ENCODE results near the gene ARHGAP25. TPM values are rescaled to one million over a fixed set of nuclear protein-coding genes. Genes with fewer than 3 reads are reported as not detected.

Gene ARHGAP25
- total RNA-seq, 1 experiment from 2014 or later, result not detected

- no TSS peak for BruUV-seq (replicated peaks)
- Histone ChIP-seq H3K27me3 (ENCODE audit: insufficient read depth, low read depth) (no peaks in the 10 kb centered on the region; the same call in 1 of the 2 replicates), H3K9me2 (ENCODE audit: insufficient read depth) (no peaks in the 10 kb centered on the region), H3K9me3 (ENCODE audit: insufficient read depth, low read depth) (no peaks in the 10 kb centered on the region), H3F3A (ENCODE audit: insufficient read depth, low read depth) (no peaks in the 10 kb centered on the region), H3K4me3 (no peak overlapping the region), H3K27ac (no peak overlapping the region), H3K79me2 (ENCODE audit: low read depth) (no peaks in the 10 kb centered on the region), H4K20me1 (ENCODE audit: insufficient read depth) (no peaks in the 10 kb centered on the region), H3K4me2 (no peak overlapping the region), H3K36me3 (ENCODE audit: low read depth) (no peaks in the 10 kb centered on the region), H3K4me1 (replicated peaks; ENCODE audit: insufficient read depth) (no peaks in the 10 kb centered on the region), H2AFZ (no peak overlapping the region)
- DNase-seq, result no peak
- POLR2A ChIA-PET (ENCODE audit: unreplicated experiment), result no interaction called here
- intact Hi-C loops (cut with micrococcal nuclease; ENCODE audit: unreplicated experiment), result no loop called here
- CTCF ChIA-PET, result no interaction called here
- no peak for TF ChIP-seq CTCF (conservative IDR thresholded peaks at IDR 0.05)
- no peak for TF ChIP-seq EZH2 (IDR thresholded peaks at IDR 0.05; ENCODE audit: low read depth)
These were observed 123.3 kb downstream of the ARHGAP25 start for GRCh38 chr2:68857855-68858456.

- H3K4me2 ChIP-seq, result no peak overlapping the region
- no peak overlapping the region for H3K27ac ChIP-seq
- BruUV-seq (replicated peaks), result no TSS peak
- H3K4me1 ChIP-seq (replicated peaks; ENCODE audit: insufficient read depth), result no peaks in the 10 kb centered on the region
- H3K36me3 ChIP-seq (ENCODE audit: low read depth), result no peaks in the 10 kb centered on the region
- H3F3A ChIP-seq (ENCODE audit: insufficient read depth, low read depth), result no peaks in the 10 kb centered on the region
- H3K4me3 ChIP-seq, result no peak overlapping the region
- H4K20me1 ChIP-seq (ENCODE audit: insufficient read depth), result no peaks in the 10 kb centered on the region
- intact Hi-C loops (cut with micrococcal nuclease; ENCODE audit: unreplicated experiment), result no loop called here
- no peaks in the 10 kb centered on the region; the same call in 1 of the 2 replicates for H3K27me3 ChIP-seq (ENCODE audit: insufficient read depth, low read depth)
- no peaks in the 10 kb centered on the region for H3K9me3 ChIP-seq (ENCODE audit: insufficient read depth, low read depth)
- no peaks in the 10 kb centered on the region for H3K79me2 ChIP-seq (ENCODE audit: low read depth)
- no peak for DNase-seq
- ChIA-PET CTCF (no interaction called here), POLR2A (ENCODE audit: unreplicated experiment) (no interaction called here)
- H2AFZ ChIP-seq, result no peak overlapping the region
- TF ChIP-seq CTCF (conservative IDR thresholded peaks at IDR 0.05) (no peak), EZH2 (IDR thresholded peaks at IDR 0.05; ENCODE audit: low read depth) (no peak)
- no peaks in the 10 kb centered on the region for H3K9me2 ChIP-seq (ENCODE audit: insufficient read depth)
These were observed 125.5 kb downstream of the ARHGAP25 start for GRCh38 chr2:68860111-68860510.

- no peak overlapping the region for H3K4me2 ChIP-seq
- no peaks in the 10 kb centered on the region for H3K4me1 ChIP-seq (replicated peaks; ENCODE audit: insufficient read depth)
- H3K9me3 ChIP-seq (ENCODE audit: insufficient read depth, low read depth), result no peaks in the 10 kb centered on the region
- H3K9me2 ChIP-seq (ENCODE audit: insufficient read depth), result no peaks in the 10 kb centered on the region
- no peak overlapping the region for H3K27ac ChIP-seq
- BruUV-seq (replicated peaks), result no TSS peak
- no peaks in the 10 kb centered on the region for H4K20me1 ChIP-seq (ENCODE audit: insufficient read depth)
- DNase-seq, result no peak
- H2AFZ ChIP-seq, result no peak overlapping the region
- CTCF ChIA-PET, result no interaction called here
- no peaks in the 10 kb centered on the region; the same call in 1 of the 2 replicates for H3K27me3 ChIP-seq (ENCODE audit: insufficient read depth, low read depth)
- no peak overlapping the region for H3K4me3 ChIP-seq
- intact Hi-C loops (cut with micrococcal nuclease; ENCODE audit: unreplicated experiment), result no loop called here
- no peaks in the 10 kb centered on the region for H3F3A ChIP-seq (ENCODE audit: insufficient read depth, low read depth)
- H3K79me2 ChIP-seq (ENCODE audit: low read depth), result no peaks in the 10 kb centered on the region
- TF ChIP-seq CTCF (conservative IDR thresholded peaks at IDR 0.05) (no peak), EZH2 (IDR thresholded peaks at IDR 0.05; ENCODE audit: low read depth) (no peak)
- POLR2A ChIA-PET (ENCODE audit: unreplicated experiment), result no interaction called here
- H3K36me3 ChIP-seq (ENCODE audit: low read depth), result no peaks in the 10 kb centered on the region
These were observed 126.7 kb downstream of the ARHGAP25 start for GRCh38 chr2:68861330-68861729.

All from PC-9 (cell line).